Measurements from ENCODE around the gene PLCH1. TPM values are rescaled to one million over a fixed set of nuclear protein-coding genes. Genes with fewer than 3 reads are reported as not detected.

Gene PLCH1
- total RNA-seq, 4 donors from 2014 or later = 0.29 to 12.0 (median 0.58) TPM

DNA sequence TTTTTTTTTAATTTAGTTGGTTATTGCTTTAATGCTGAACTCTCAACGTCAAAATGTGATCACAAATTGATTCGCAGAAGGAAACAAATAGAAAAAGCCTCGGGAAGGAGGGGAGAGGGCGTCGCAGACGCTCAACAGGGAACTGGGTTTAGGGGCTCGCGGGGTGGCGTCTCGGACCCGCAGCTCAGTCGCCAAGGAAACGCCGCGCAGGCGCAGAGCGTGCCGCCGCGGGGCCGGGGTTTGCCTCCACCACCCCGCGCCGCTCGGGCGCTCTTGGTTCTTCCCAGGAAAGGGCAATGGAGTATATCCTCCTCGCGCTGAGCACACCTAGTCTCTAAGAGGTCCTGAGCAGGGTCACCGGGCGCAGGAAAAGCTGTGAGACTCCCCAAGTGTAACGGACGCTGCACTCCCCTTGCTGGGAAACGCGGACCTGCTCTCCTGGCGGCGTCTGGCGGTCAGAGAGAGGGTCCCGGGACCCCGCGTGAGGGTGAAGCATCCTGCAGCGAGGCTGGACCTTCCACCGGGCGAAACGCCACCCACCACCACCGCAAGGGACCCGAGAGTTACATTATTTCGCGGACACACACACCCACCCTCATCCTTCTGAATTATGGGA lies 753 bp downstream of the PLCH1 start:
- Histone ChIP-seq H3K27ac (no peak overlapping the region), H3K27me3 (no peaks in the 10 kb centered on the region), H3K9me3 (no peaks in the 10 kb centered on the region), H3K4me1 (no peaks in the 10 kb centered on the region), H3K36me3 (no peaks in the 10 kb centered on the region), H3K4me3 (peak overlapping the region; percentile 42 to 51)
- intact Hi-C loops (cut with DNase I; ENCODE audit: low total_unique reads) = no loop called here
- DNase-seq = peak in 1 of 2 donors; percentile 34
- TF ChIP-seq, protein P1, sequence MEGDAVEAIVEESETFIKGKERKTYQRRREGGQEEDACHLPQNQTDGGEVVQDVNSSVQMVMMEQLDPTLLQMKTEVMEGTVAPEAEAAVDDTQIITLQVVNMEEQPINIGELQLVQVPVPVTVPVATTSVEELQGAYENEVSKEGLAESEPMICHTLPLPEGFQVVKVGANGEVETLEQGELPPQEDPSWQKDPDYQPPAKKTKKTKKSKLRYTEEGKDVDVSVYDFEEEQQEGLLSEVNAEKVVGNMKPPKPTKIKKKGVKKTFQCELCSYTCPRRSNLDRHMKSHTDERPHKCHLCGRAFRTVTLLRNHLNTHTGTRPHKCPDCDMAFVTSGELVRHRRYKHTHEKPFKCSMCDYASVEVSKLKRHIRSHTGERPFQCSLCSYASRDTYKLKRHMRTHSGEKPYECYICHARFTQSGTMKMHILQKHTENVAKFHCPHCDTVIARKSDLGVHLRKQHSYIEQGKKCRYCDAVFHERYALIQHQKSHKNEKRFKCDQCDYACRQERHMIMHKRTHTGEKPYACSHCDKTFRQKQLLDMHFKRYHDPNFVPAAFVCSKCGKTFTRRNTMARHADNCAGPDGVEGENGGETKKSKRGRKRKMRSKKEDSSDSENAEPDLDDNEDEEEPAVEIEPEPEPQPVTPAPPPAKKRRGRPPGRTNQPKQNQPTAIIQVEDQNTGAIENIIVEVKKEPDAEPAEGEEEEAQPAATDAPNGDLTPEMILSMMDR (IDR thresholded peaks at IDR 0.05) = no peak
- TF ChIP-seq POLR2A (IDR thresholded peaks at IDR 0.05) = no peak

DNA sequence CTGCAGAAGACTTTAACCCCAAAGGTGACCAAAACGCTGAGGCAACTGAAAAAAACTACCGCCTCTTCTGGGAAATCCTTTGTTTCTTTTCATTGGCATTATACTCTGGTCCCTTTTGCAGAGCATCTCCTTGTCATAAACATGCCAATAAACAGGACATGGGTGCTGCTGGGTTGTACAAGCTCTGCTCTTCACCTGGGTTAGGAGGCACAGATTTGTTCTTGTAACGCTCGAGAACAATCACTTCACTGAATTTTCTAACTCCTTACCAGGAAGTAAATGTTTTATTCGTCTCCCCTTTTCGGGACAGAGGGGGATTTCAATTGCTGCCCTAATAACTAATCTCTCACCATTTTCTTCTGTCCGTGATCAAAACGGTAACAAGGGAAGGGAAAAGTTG lies 1.3 kb downstream of the PLCH1 start:
- intact Hi-C loops (cut with DNase I; ENCODE audit: low total_unique reads) = no loop called here
- H3K27me3 ChIP-seq = no peaks in the 10 kb centered on the region
- no peaks in the 10 kb centered on the region for H3K36me3 ChIP-seq
- TF ChIP-seq, protein P1 (IDR thresholded peaks at IDR 0.05) = no peak
- TF ChIP-seq POLR2A (IDR thresholded peaks at IDR 0.05) = no peak
- H3K4me3 ChIP-seq = peak overlapping the region; percentile 42 to 51
- H3K27ac ChIP-seq = no peak overlapping the region
- no peaks in the 10 kb centered on the region for H3K4me1 ChIP-seq
- H3K9me3 ChIP-seq = no peaks in the 10 kb centered on the region
- no peak for DNase-seq

DNA sequence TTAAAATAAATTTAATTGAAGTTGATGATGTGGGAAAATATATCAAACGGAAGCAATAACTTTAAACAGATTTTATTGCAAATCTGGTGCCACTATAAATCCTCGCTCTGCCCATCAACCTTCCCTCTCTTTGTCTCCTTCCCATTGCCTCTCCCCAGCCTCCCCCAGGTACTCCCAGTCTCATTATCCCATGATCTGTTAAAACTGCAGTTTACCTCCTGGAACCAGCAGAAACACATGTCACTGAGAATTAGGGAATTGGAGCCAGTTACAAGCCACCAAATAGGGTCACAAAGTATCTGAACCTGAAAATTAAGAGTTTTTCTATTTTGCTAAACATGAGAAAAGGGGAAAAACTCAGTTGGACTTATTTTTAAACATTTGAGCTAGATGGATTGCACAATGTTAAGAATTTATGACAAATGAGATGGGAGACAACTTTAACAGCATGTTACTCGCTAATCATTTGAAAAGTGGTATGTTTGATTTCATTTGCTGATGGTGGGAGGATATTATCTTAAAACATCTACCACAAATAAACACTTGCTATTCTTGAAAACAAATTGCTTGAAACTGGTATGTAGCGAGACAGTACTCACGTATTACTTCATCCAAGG lies 2.4 kb downstream of the PLCH1 start:
- DNase-seq = no peak
- Histone ChIP-seq H3K4me3 (no peak overlapping the region), H3K27ac (no peak overlapping the region), H3K27me3 (no peaks in the 10 kb centered on the region), H3K9me3 (no peaks in the 10 kb centered on the region), H3K36me3 (no peaks in the 10 kb centered on the region), H3K4me1 (no peaks in the 10 kb centered on the region)
- intact Hi-C loops (cut with DNase I; ENCODE audit: low total_unique reads) = no loop called here
- TF ChIP-seq POLR2A (IDR thresholded peaks at IDR 0.05) = no peak
- TF ChIP-seq, protein P1 (IDR thresholded peaks at IDR 0.05) = no peak

DNA sequence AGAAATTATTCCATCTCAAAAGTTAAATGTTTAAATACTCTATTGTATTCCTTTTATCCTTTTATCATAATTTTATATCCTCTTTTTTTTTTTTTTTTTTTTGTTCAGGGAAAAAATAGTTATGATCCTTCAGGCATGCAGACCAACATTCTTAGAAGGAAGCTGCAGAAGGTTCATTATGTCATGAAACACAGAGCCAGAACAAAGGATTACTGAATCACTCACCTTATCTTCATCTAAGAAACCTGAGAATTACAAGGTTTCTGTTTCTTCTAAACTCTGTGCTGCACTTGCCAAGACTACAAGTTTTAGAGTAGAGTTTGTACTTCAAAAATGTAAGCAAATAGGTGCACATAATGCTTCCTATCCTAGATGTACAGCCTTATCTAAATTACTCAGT lies 3.3 kb downstream of the PLCH1 start:
- DNase-seq = no peak
- Histone ChIP-seq H3K27ac (no peak overlapping the region), H3K9me3 (no peaks in the 10 kb centered on the region), H3K4me1 (no peaks in the 10 kb centered on the region), H3K36me3 (no peaks in the 10 kb centered on the region), H3K4me3 (no peak overlapping the region), H3K27me3 (no peaks in the 10 kb centered on the region)
- TF ChIP-seq POLR2A (IDR thresholded peaks at IDR 0.05) = no peak
- intact Hi-C loops (cut with DNase I; ENCODE audit: low total_unique reads) = no loop called here

DNA sequence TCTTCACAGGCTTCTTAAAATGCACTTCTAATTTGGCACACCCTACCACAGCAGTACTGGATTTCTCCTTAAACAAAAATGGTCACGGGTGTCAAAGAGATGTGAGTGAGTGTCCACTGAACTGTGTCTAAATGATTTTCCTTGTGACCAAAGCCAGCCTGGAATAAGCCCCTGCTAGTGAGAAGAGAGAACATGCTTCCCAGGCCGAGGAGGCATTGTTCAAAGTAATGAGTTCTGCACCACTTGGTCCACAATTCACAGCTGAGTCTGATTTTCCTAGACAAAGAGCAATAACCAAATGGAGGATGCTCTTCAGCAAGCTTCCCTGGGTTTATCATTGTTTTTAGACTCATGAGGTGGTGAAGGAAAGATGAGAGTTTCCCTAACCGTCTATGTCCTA lies 3.8 kb downstream of the PLCH1 start:
- Histone ChIP-seq H3K4me1 (no peaks in the 10 kb centered on the region), H3K9me3 (no peaks in the 10 kb centered on the region), H3K36me3 (no peaks in the 10 kb centered on the region), H3K4me3 (no peak overlapping the region), H3K27ac (no peak overlapping the region), H3K27me3 (no peaks in the 10 kb centered on the region)
- intact Hi-C loops (cut with DNase I; ENCODE audit: low total_unique reads) = no loop called here
- no peak for DNase-seq
- TF ChIP-seq, protein P1 (IDR thresholded peaks at IDR 0.05) = no peak
- no peak for TF ChIP-seq POLR2A (IDR thresholded peaks at IDR 0.05)

Data from uterus (tissue), 4 donors.